LNCaP clone FGC (cell line): ENCODE results near the gene CENPVL3.
"Not testable (repeated sequence)": the region's sequence is repeated elsewhere in the genome, so short reads cannot be mapped to it uniquely, and the experiment has no call there.

Source experiments
- DNase-seq: peaks from one replicate; pipeline ENCODE4 v3.0.0-alpha.2; 2011; ENCODE audit warnings: low read depth
- H3K4me3 ChIP-seq: 2 replicates; pipeline ENCODE4 v1.5.1; 2011; ENCODE audit warnings: mild to moderate bottlenecking, low read depth, low read length, control low read depth
- CTCF ChIP-seq: IDR thresholded peaks from 2 replicates; pipeline ENCODE4 v1.5.1; 2012; ENCODE audit warnings: mild to moderate bottlenecking; ENCODE audit not compliant: control insufficient read depth, insufficient read depth; ENCODE audit errors: extremely low read depth

The CENPVL3 gene

GRCh38 chrX:51618241-51619155 is at the start of gene CENPVL3:
Gene CENPVL3, minus strand, starts transcription at chrX:51618912. Its CDS starts 39 bp downstream, at chrX:51618873.
- not testable (repeated sequence) for H3K4me3 ChIP-seq, DNase-seq

GRCh38 chrX:51665981-51666380 is 47.3 kb upstream of the CENPVL3 start:
- no peak for DNase-seq
- TF ChIP-seq CTCF: no peak
- H3K4me3 ChIP-seq: no peak overlapping the region

- TF ChIP-seq CTCF: no peak
- DNase-seq: no peak
- H3K4me3 ChIP-seq: no peak overlapping the region
Measured at GRCh38 chrX:51643377-51643776, 24.7 kb upstream of the CENPVL3 start.

GRCh38 chrX:51641421-51642021 is 22.8 kb upstream of the CENPVL3 start:
- TF ChIP-seq CTCF: peak; percentile 53
- peak; percentile 8 for DNase-seq

GRCh38 chrX:51636511-51636910 is 17.8 kb upstream of the CENPVL3 start:
- not testable (repeated sequence) for H3K4me3 ChIP-seq, DNase-seq

More at GRCh38 chrX:51641421-51642021, 22.8 kb upstream of the CENPVL3 start:
- H3K4me3 ChIP-seq: no peak overlapping the region

- DNase-seq: no peak
- peak; percentile 65 for TF ChIP-seq CTCF
- no peak overlapping the region for H3K4me3 ChIP-seq
Measured at GRCh38 chrX:51614353-51615012, 4.2 kb downstream of the CENPVL3 start.

- no peak for TF ChIP-seq CTCF
- no peak for DNase-seq
- H3K4me3 ChIP-seq: no peak overlapping the region
Measured at GRCh38 chrX:51608766-51609165, 9.9 kb downstream of the CENPVL3 start.
